Upper lobe of right lung (tissue), 1 donor: Measurements from ENCODE around the gene PACRG. TPM values are rescaled to one million over a fixed set of nuclear protein-coding genes. Genes with fewer than 3 reads are reported as not detected.

Experiments used
- ATAC-seq: fragments of 200-7000 bp; cut with Tn5 transposase; one replicate; pipeline ENCODE4 v1.9.1; 2020; ENCODE audit warnings: mild to moderate bottlenecking, moderate library complexity
- DNase-seq: peaks from one replicate; pipeline ENCODE4 v3.0.0-alpha.2; 2020
- H3K27ac ChIP-seq: fragments of 200-600 bp; one replicate; pipeline ENCODE4 v1.8.0; 2022
- H3K27me3 ChIP-seq: fragments of 200-600 bp; one replicate; pipeline ENCODE4 v1.8.0; 2022; ENCODE audit warnings: mild to moderate bottlenecking
- H3K36me3 ChIP-seq: fragments of 200-600 bp; one replicate; pipeline ENCODE4 v1.8.0; 2022
- H3K4me1 ChIP-seq: fragments of 200-600 bp; one replicate; pipeline ENCODE4 v1.8.0; 2022
- H3K4me3 ChIP-seq: fragments of 200-600 bp; one replicate; pipeline ENCODE4 v1.8.0; 2022; ENCODE audit warnings: mild to moderate bottlenecking
- H3K9me3 ChIP-seq: fragments of 200-600 bp; one replicate; pipeline ENCODE4 v1.8.0; 2022
- intact Hi-C: fragments of 100-400 bp; cut with DNase I; formaldehyde crosslinking; loops from one replicate; pipeline ENCODE4 v1.11.0; 2022
- total RNA-seq: library from RNA; stranded (reverse); fragmentation: NEBNext Ultra II Directional; extraction: Animal tissue kit (Norgen Biotek cat#: 25700); gene quantifications from one replicate; pipeline ENCODE4 v1.2.1, GENCODE V29; 2021
- TF ChIP-seq, protein P1 (sequence below): fragments of 200-600 bp; IDR thresholded peaks from one replicate; pipeline ENCODE4 v1.8.0; 2022; ENCODE audit warnings: antibody characterized with exemption
- donor health status: DM: no; HTN: yes; CAD: no; lungs with severe emphysema.

Gene PACRG
- total RNA-seq, 1 donor from 2014 or later, result 1.5 TPM

DNA sequence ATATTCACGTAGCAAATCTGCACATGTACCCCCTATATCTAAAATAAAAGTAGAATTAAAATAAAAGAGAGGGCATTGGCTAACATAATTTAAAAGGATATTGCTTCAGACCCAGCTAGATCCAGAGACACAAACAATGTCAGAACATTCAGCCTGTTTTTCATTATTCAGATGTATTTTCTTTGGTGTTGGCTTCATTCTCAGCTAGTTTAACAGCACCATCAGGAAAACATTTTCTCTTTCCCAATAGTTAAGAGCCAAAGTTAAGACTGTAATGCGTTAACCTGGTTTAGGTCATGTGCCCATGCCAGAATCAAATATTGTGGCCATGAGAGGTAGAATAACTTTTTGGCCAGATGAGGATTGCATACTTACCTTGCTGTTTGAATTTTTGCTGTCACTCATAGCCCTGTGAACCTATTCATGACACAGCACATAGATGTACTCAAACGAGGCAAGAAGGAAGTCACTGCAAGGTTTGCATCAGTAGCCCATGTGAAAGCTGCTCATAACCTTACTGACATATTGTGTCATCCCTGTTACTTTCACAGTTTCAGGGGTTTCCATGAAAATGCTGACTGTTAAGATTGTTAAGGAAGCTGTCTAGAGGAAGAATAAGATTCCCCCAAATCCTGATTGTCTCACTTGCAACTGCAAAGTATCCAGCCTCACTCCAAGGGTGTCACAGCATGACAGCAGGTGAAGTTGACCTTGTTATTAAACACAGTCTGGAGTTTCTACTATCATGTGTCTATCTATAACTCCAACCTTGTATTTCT, 233.1 kb downstream of the PACRG start:
- no peak overlapping the region for H3K27ac ChIP-seq
- no peaks in the 10 kb centered on the region for H3K27me3 ChIP-seq
- no peaks in the 10 kb centered on the region for H3K9me3 ChIP-seq
- no peaks in the 10 kb centered on the region for H3K36me3 ChIP-seq
- DNase-seq, result no peak
- no peaks in the 10 kb centered on the region for H3K4me1 ChIP-seq
- TF ChIP-seq, protein P1, sequence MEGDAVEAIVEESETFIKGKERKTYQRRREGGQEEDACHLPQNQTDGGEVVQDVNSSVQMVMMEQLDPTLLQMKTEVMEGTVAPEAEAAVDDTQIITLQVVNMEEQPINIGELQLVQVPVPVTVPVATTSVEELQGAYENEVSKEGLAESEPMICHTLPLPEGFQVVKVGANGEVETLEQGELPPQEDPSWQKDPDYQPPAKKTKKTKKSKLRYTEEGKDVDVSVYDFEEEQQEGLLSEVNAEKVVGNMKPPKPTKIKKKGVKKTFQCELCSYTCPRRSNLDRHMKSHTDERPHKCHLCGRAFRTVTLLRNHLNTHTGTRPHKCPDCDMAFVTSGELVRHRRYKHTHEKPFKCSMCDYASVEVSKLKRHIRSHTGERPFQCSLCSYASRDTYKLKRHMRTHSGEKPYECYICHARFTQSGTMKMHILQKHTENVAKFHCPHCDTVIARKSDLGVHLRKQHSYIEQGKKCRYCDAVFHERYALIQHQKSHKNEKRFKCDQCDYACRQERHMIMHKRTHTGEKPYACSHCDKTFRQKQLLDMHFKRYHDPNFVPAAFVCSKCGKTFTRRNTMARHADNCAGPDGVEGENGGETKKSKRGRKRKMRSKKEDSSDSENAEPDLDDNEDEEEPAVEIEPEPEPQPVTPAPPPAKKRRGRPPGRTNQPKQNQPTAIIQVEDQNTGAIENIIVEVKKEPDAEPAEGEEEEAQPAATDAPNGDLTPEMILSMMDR, result no peak
- no peak for ATAC-seq
- intact Hi-C loops, result no loop called here
- no peak overlapping the region for H3K4me3 ChIP-seq

DNA sequence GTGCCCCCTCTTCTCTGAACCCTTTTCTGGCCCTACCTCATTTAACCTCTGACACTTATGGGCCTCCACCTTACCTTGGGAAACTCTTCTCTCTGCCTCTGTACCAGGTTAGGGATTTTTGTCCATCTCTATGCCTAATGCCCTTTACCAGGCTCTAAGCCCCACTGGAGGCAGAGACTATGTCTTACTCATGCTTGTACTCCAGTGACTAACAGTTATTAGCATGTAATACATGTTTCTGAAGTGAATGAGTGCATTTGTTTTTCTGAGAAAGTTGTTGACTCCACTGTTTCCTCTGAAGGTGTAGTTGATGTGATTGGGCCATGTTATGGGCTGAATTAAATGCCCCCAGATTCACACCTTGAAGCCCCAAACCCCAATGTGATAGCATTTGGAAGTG, 234.3 kb downstream of the PACRG start:
- intact Hi-C loops, result no loop called here
- Histone ChIP-seq H3K9me3 (no peaks in the 10 kb centered on the region), H3K27me3 (no peaks in the 10 kb centered on the region), H3K27ac (no peak overlapping the region), H3K4me1 (no peaks in the 10 kb centered on the region), H3K4me3 (no peak overlapping the region), H3K36me3 (no peaks in the 10 kb centered on the region)
- TF ChIP-seq, protein P1, result no peak
- ATAC-seq (no peak), DNase-seq (no peak)

DNA sequence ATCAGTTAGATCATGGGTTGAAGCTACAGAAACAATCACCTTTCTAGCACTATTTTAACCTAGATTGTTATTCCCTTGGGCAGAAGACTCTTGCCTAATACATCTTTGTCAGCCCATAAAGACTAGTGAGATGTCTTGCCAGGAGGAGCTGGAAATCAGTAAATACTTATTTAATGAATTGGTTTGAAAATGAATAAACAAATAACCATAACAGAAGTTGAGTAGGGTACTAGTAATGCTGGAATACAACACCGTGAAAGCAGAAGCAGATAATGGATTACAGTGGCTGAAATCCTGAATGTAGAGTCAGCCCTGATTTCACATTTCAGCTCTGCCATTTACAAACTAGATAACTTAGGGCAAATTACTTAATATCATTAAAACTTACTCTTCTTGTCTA, 236.1 kb downstream of the PACRG start:
- ATAC-seq (no peak), DNase-seq (no peak)
- H3K9me3 ChIP-seq, result no peaks in the 10 kb centered on the region
- TF ChIP-seq, protein P1, result no peak
- H3K27me3 ChIP-seq, result no peaks in the 10 kb centered on the region
- H3K4me3 ChIP-seq, result no peak overlapping the region
- H3K27ac ChIP-seq, result no peak overlapping the region
- intact Hi-C loops, result no loop called here
- H3K4me1 ChIP-seq, result no peaks in the 10 kb centered on the region
- no peaks in the 10 kb centered on the region for H3K36me3 ChIP-seq

DNA sequence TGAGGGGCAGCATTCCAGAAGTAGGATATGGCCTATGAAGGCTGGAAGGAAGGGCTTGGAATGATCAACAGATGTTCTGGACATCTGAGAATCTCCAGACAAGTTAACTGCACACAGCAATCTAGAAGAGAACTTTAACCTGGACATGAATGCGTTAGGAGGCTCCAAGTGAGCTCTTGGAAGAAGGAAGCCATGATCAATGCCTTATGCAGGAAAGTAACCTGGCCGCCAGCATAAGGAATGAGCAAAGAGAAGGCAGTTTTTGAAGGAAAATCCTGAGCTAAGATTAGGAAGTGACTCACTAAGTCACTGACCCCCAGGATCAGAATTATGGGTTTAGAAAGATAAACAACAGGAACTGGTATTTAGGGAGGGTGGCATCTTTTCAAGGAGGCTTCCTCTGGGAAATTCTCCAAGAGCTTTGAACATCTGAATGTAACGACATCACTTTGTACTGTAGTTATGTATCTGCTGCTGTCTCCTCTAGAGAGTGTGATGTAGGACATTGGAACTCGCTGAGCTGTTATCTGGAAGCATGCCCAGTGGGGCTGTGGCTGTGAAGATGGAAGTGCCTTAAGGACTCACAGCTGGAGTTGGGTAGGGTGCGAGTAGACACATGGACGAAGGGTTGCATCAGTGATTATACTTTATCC, 236.8 kb downstream of the PACRG start:
- no peaks in the 10 kb centered on the region for H3K36me3 ChIP-seq
- H3K27ac ChIP-seq, result no peak overlapping the region
- H3K9me3 ChIP-seq, result no peaks in the 10 kb centered on the region
- DNase-seq (no peak), ATAC-seq (peak; percentile 57)
- no peak overlapping the region for H3K4me3 ChIP-seq
- TF ChIP-seq, protein P1, result no peak
- no peaks in the 10 kb centered on the region for H3K27me3 ChIP-seq
- no peaks in the 10 kb centered on the region for H3K4me1 ChIP-seq
- intact Hi-C loops, result no loop called here

DNA sequence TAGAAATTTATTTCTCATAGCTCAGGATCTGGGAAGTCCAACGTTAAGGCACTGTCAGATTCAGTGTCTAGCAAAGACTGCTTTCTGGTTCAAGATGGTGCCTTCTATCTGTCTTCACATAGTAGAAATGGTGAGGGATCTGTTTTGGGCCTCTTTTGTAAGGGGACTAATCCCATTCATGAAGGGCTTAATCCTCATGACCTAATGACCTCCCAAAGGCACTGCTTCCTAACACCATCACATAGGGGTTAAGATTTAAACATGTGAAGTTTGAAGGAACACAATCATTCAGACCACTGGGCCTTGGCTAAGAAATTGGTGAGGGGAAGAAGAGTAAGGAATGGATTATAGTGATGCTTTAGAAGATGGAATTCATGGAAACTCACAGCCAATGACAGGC, 237.6 kb downstream of the PACRG start:
- intact Hi-C loops, result no loop called here
- Histone ChIP-seq H3K9me3 (no peaks in the 10 kb centered on the region), H3K4me3 (no peak overlapping the region), H3K27ac (no peak overlapping the region), H3K4me1 (no peaks in the 10 kb centered on the region), H3K36me3 (no peaks in the 10 kb centered on the region), H3K27me3 (no peaks in the 10 kb centered on the region)
- DNase-seq (no peak), ATAC-seq (no peak)
- TF ChIP-seq, protein P1, result no peak
